Fibroblast of the aortic adventitia (primary cell): ENCODE data around the gene VANGL2. TPM values are rescaled to one million over a fixed set of nuclear protein-coding genes. Genes with fewer than 3 reads are reported as not detected.
"Not testable (repeated sequence)": the region's sequence is repeated elsewhere in the genome, so short reads cannot be mapped to it uniquely, and the experiment has no call there.

Experiments used
- DNase-seq: peaks from one replicate; pipeline ENCODE4 v3.0.0-alpha.2; 2010; ENCODE audit warnings: low read depth
- H3K4me3 ChIP-seq: 2 replicates; pipeline ENCODE4 v1.5.1; 2011; ENCODE audit warnings: low read depth, mild to moderate bottlenecking, control low read depth, low read length, moderate library complexity
- CTCF ChIP-seq: IDR thresholded peaks from 2 replicates; pipeline ENCODE4 v1.5.1; 2011; ENCODE audit warnings: mild to moderate bottlenecking, low read length, control low read depth, inconsistent platforms; ENCODE audit not compliant: insufficient read depth
- total RNA-seq: library from RNA; depleted of rRNA; stranded (reverse); fragments of >200 nt; gene quantifications from 2 replicates; pipeline ENCODE4 v1.2.3, GENCODE V29; 2012; ENCODE audit warnings: low replicate concordance

Gene VANGL2
- total RNA-seq, 1 donor: not detected

GRCh38 chr1:160375788-160376524 is 24.4 kb upstream of the VANGL2 start:
- TF ChIP-seq CTCF: no peak
- no peak overlapping the region for H3K4me3 ChIP-seq
- DNase-seq: no peak

GRCh38 chr1:160376525-160377131 is 23.7 kb upstream of the VANGL2 start:
- peak; percentile 98 for TF ChIP-seq CTCF
- no peak overlapping the region for H3K4me3 ChIP-seq
- DNase-seq: peak; percentile 77

GRCh38 chr1:160377585-160378206 is 22.7 kb upstream of the VANGL2 start:
- H3K4me3 ChIP-seq: no peak overlapping the region
- peak; percentile 47 for DNase-seq
- no peak for TF ChIP-seq CTCF

- not testable (repeated sequence) for DNase-seq, H3K4me3 ChIP-seq
Observed at GRCh38 chr1:160384812-160385211, 15.6 kb upstream of the VANGL2 start.

- H3K4me3 ChIP-seq, DNase-seq: not testable (repeated sequence)
Observed at GRCh38 chr1:160388406-160388805, 12.0 kb upstream of the VANGL2 start.

GRCh38 chr1:160394673-160395072 is 5.7 kb upstream of the VANGL2 start:
- H3K4me3 ChIP-seq: no peak overlapping the region
- no peak for DNase-seq
- no peak for TF ChIP-seq CTCF

- DNase-seq: no peak
- no peak for TF ChIP-seq CTCF
- no peak overlapping the region for H3K4me3 ChIP-seq
Observed at GRCh38 chr1:160397651-160398050, 2.7 kb upstream of the VANGL2 start.

GRCh38 chr1:160398823-160399222 is 1.5 kb upstream of the VANGL2 start:
- DNase-seq: no peak
- no peak overlapping the region for H3K4me3 ChIP-seq
- no peak for TF ChIP-seq CTCF
